HFFc6 (cell line): ENCODE measurements around the gene CPA2. TPM values are rescaled to one million over a fixed set of nuclear protein-coding genes. Genes with fewer than 3 reads are reported as not detected.
"Not testable (repeated sequence)": the region's sequence is repeated elsewhere in the genome, so short reads cannot be mapped to it uniquely, and the experiment has no call there.

Source experiments
- DNase-seq: peaks from one replicate; pipeline ENCODE4 v3.0.0-alpha.2; 2018
- H3K27ac Mint-ChIP-seq: 2 replicates; pipeline ENCODE4 v1.8.0; 2020; ENCODE audit warnings: mild to moderate bottlenecking, mixed read lengths
- H3K27me3 Mint-ChIP-seq: 2 replicates; pipeline ENCODE4 v1.8.0; 2021; ENCODE audit warnings: mild to moderate bottlenecking, moderate library complexity, mixed read lengths; ENCODE audit not compliant: insufficient read depth
- H3K36me3 Mint-ChIP-seq: 2 replicates; pipeline ENCODE4 v1.8.0; 2021; ENCODE audit warnings: low read depth, mixed read lengths
- H3K4me1 Mint-ChIP-seq: 2 replicates; pipeline ENCODE4 v1.8.0; 2020; ENCODE audit warnings: low read depth, mixed read lengths
- H3K4me3 Mint-ChIP-seq: 2 replicates; pipeline ENCODE4 v1.8.0; 2020; ENCODE audit warnings: mild to moderate bottlenecking, moderate library complexity, mixed read lengths
- H3K9me3 Mint-ChIP-seq: 2 replicates; pipeline ENCODE4 v1.8.0; 2020; ENCODE audit warnings: mild to moderate bottlenecking, mixed read lengths
- CTCF ChIP-seq: fragments of 200-600 bp; sonication (generic); IDR thresholded peaks from 2 replicates; pipeline ENCODE4 v1.5.0; 2021; ENCODE audit warnings: antibody characterized with exemption, mild to moderate bottlenecking
- total RNA-seq, 6 experiments: library from RNA; stranded (reverse); fragmentation: NEBNext Ultra II Directional; extraction: Animal tissue kit (Norgen Biotek cat#: 25700); gene quantifications; 2 replicates in 1 of 6; 3 replicates in 5 of 6; pipeline ENCODE4 v1.2.3, GENCODE V29; 2021

CPA2 gene
- total RNA-seq, 6 experiments from 2014 or later = not detected

- Mint-ChIP-seq H3K4me1 (peaks cover 7% of the 10 kb centered on the region), H3K27me3 (peaks cover 27% of the 10 kb centered on the region), H3K27ac (no peak overlapping the region), H3K36me3 (no peaks in the 10 kb centered on the region), H3K9me3 (no peaks in the 10 kb centered on the region), H3K4me3 (no peak overlapping the region)
- DNase-seq = no peak
- TF ChIP-seq CTCF = no peak
Measured at GRCh38 chr7:130224210-130224609, 42.5 kb upstream of the CPA2 start.

- peaks cover 23% of the 10 kb centered on the region for H3K27me3 Mint-ChIP-seq
- peak; percentile 10 for DNase-seq
- H3K4me3 Mint-ChIP-seq, H3K9me3 Mint-ChIP-seq, H3K36me3 Mint-ChIP-seq, H3K4me1 Mint-ChIP-seq, H3K27ac Mint-ChIP-seq: not testable (repeated sequence)
Measured at GRCh38 chr7:130224923-130225322, 41.7 kb upstream of the CPA2 start.

GRCh38 chr7:130226333-130226732 lies 40.3 kb upstream of the CPA2 start:
- H3K27me3 Mint-ChIP-seq = peaks cover 16% of the 10 kb centered on the region
- TF ChIP-seq CTCF = no peak
- no peaks in the 10 kb centered on the region for H3K36me3 Mint-ChIP-seq
- no peak overlapping the region for H3K4me3 Mint-ChIP-seq
- peaks cover 7% of the 10 kb centered on the region for H3K4me1 Mint-ChIP-seq
- H3K9me3 Mint-ChIP-seq = no peaks in the 10 kb centered on the region; the same call in 1 of the 2 replicates
- no peak overlapping the region for H3K27ac Mint-ChIP-seq
- DNase-seq = no peak

- peaks cover 19% of the 10 kb centered on the region for H3K27me3 Mint-ChIP-seq
- no peak for DNase-seq
- no peak overlapping the region for H3K27ac Mint-ChIP-seq
- H3K4me3 Mint-ChIP-seq = no peak overlapping the region
- no peaks in the 10 kb centered on the region; the same call in 1 of the 2 replicates for H3K9me3 Mint-ChIP-seq
- peaks cover 7% of the 10 kb centered on the region for H3K4me1 Mint-ChIP-seq
- TF ChIP-seq CTCF = no peak
- H3K36me3 Mint-ChIP-seq = no peaks in the 10 kb centered on the region
Measured at GRCh38 chr7:130227883-130228575, 38.6 kb upstream of the CPA2 start.

GRCh38 chr7:130228840-130229502 lies 37.7 kb upstream of the CPA2 start:
- H3K4me3 Mint-ChIP-seq = no peak overlapping the region
- H3K27ac Mint-ChIP-seq = no peak overlapping the region
- no peaks in the 10 kb centered on the region for H3K36me3 Mint-ChIP-seq
- no peaks in the 10 kb centered on the region; the same call in 1 of the 2 replicates for H3K9me3 Mint-ChIP-seq
- DNase-seq = no peak
- H3K27me3 Mint-ChIP-seq = peaks cover 23% of the 10 kb centered on the region
- TF ChIP-seq CTCF = no peak
- H3K4me1 Mint-ChIP-seq = peaks cover 7% of the 10 kb centered on the region

- H3K27ac Mint-ChIP-seq, H3K4me1 Mint-ChIP-seq, H3K9me3 Mint-ChIP-seq, H3K36me3 Mint-ChIP-seq, DNase-seq, H3K4me3 Mint-ChIP-seq: not testable (repeated sequence)
- peaks cover 22% of the 10 kb centered on the region for H3K27me3 Mint-ChIP-seq
Measured at GRCh38 chr7:130229981-130230380, 36.7 kb upstream of the CPA2 start.
